ENCODE results near the gene MRPL2. TPM values are rescaled to one million over a fixed set of nuclear protein-coding genes. Genes with fewer than 3 reads are reported as not detected.

The MRPL2 gene
- total and polyA plus RNA-seq, 2 of the 8 experiments (the other 6 are each of a cell fraction or from before 2014, with no cell fraction given): 58.7 to 99.9 TPM

DNA sequence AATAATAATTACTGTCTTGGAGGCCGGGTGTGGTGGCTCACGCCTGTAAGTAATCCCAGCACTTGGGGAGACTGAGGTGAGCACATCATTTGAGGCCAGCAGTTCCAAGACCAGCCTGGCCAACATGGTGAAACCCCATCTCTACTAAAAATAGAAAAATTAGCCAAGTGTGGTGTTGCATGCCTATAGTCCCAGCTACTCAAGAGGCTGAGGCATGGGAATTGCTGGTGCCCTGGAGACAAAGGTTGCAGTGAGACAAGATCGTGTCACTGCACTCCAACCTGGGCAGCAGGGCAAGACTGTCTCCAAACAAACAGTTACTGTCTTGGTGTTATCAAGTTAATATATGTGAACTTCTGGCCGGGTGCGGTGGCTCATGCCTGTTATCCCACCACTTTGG lies 32.9 kb downstream of the MRPL2 start:
- FAIRE-seq (no peak), DNase-seq (ENCODE audit: low read depth in 1 of 2, low spot score in 2 of 2) (no peak)
- Histone ChIP-seq H3K27me3 (replicated peaks in 1 of 4; ENCODE audit: control insufficient read depth in 3 of 4, extremely low read depth in 1 of 4, insufficient read depth in 3 of 4, low read length in 3 of 4) (no peaks in the 10 kb centered on the region), H3K36me3 (ENCODE audit: control insufficient read depth in 2 of 4, insufficient read depth in 4 of 4, low read length in 3 of 4) (peaks cover 40 to 69% (median 56%) of the 10 kb centered on the region in 4 experiments), H3K79me1 (ENCODE audit: low read depth, low read length) (peaks cover 9% of the 10 kb centered on the region; the same call in 1 of the 2 replicates), H2BK5ac (ENCODE audit: low read depth, low read length) (no peak overlapping the region), H3K4me3 (ENCODE audit: extremely low read depth in 1 of 4, insufficient read depth in 2 of 4, low read depth in 3 of 4, low read length in 4 of 4) (no peak overlapping the region), H3K27ac (ENCODE audit: low read depth, low read length) (no peak overlapping the region), H4K20me1 (replicated peaks in 1 of 2; ENCODE audit: control insufficient read depth in 1 of 2, insufficient read depth in 2 of 2, low read length in 2 of 2) (peaks cover 0 to 5% of the 10 kb centered on the region in 2 experiments), H3K9ac (replicated peaks in 1 of 4; ENCODE audit: extremely low read depth in 1 of 4, low read depth in 3 of 4, low read length in 3 of 4) (no peak overlapping the region), H2BK12ac (ENCODE audit: low read depth, low read length) (no peak overlapping the region), H3K23ac (ENCODE audit: insufficient read length) (no peak overlapping the region), H3K18ac (ENCODE audit: extremely low read depth, low read length) (no peak overlapping the region), H2AFZ (ENCODE audit: low read length) (no peak overlapping the region), H4K5ac (ENCODE audit: insufficient read length, low read depth, low read length) (no peak overlapping the region), H2BK120ac (replicated peaks; ENCODE audit: low read depth, low read length) (no peak overlapping the region), H2BK15ac (ENCODE audit: low read length) (no peak overlapping the region), H4K91ac (replicated peaks; ENCODE audit: insufficient read length, low read length) (no peak overlapping the region), H3K14ac (ENCODE audit: insufficient read length) (no peak overlapping the region), H3K79me2 (ENCODE audit: control insufficient read depth in 1 of 2, insufficient read depth in 2 of 2, low read length in 2 of 2) (peaks cover 0 to 28% of the 10 kb centered on the region in 2 experiments; a peak in 3 of 4 replicates), H3K9me3 (ENCODE audit: insufficient read depth in 2 of 2, low read depth in 1 of 2, low read length in 1 of 2) (no peaks in the 10 kb centered on the region), H4K8ac (ENCODE audit: extremely low read depth, insufficient read depth, low read length) (no peak overlapping the region), H3K23me2 (ENCODE audit: low read depth, low read length) (peaks cover 2% of the 10 kb centered on the region), H2BK20ac (ENCODE audit: low read length) (no peak overlapping the region), H3K4ac (replicated peaks; ENCODE audit: insufficient read length, low read depth, low read length) (no peak overlapping the region), H3K56ac (replicated peaks; ENCODE audit: insufficient read length, low read depth, low read length) (no peak overlapping the region), H3K4me1 (replicated peaks in 1 of 4; ENCODE audit: control insufficient read depth in 3 of 4, insufficient read depth in 4 of 4, low read length in 3 of 4) (no peaks in the 10 kb centered on the region), H2AK5ac (ENCODE audit: low read depth, low read length) (no peak overlapping the region), H3K4me2 (ENCODE audit: insufficient read depth in 1 of 2, low read depth in 2 of 2, low read length in 2 of 2) (no peak overlapping the region)
- ChIA-PET CTCF (ENCODE audit: partially characterized antibody) (interaction anchor here (0.6 to 2.0 kb wide), 3 partner anchors 117 to 422 kb away, joined by 4 to 6 read pairs (median 4); no protein-coding TSS in a partner anchor), POLR2A (ENCODE audit: partially characterized antibody) (interaction anchor here (0.6 to 27.9 kb wide), 6 partner anchors 11 to 97 kb away, joined by 3 to 584 read pairs (median 8); partner anchors contain the start of genes CNPY3, CUL7, KLC4 and KLHDC3)
- 91% methylated on average over 5 of the region's 5 CpGs; no CpG with 5 or more reads in 1 of the 2 experiments for WGBS, 2 experiments (ENCODE audit: extremely low coverage in 1 of 2, insufficient coverage in 1 of 2, insufficient read length in 1 of 2, insufficient replicate concordance in 2 of 2, low coverage in 1 of 2, low lambda C conversion rate in 2 of 2, missing lambda C conversion rate in 1 of 2)
